ENCODE results near the gene DGKA. TPM values are rescaled to one million over a fixed set of nuclear protein-coding genes. Genes with fewer than 3 reads are reported as not detected.

Gene DGKA
- total and polyA plus RNA-seq, 2 experiments from 2014 or later = 16.1 to 24.6 TPM

DNA sequence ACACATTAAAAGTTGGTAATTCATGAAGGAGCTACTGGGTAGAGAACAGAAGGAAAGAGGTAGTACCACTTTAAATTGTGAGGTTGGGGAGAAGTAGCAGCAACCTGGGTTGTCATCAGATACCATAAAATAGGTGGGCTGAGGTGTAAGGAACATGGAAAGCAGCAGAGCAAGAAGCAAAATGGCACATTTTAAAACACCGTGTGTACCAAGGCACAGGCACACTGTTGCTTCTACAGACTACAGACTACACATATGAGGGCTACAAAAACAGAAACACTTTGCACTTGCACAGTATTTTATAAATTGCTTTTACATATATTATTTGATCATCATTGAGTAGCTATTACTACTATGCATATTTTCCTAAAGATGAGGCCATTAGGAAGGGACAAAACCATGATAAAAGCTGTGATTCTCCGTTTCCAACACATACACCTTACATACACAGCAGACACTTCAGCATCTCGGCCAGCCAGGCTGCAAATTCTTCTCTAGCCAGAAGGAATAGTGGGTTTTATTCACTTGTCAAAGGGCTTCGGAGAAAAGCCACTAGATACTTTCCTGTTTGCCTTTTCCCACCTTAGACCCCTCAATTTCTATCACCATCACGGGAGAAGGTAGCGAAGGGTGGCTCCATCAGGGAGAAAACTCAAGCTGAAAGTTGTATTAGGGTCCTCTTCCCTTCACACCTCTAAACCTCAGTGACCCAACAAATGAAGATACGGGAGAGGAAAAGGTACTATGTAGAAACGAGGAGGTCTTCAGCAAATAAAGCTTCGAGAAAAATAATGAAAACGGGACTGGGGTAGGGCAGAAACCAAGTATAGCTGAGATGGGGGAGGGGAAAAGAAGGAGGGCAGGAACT, 4.9 kb upstream of the DGKA start:
- no peak overlapping the region for H2AFZ ChIP-seq
- peaks cover 8% of the 10 kb centered on the region for H3K27me3 Mint-ChIP-seq (ENCODE audit: insufficient read depth, low read depth, poor library complexity)
- H4K20me1 ChIP-seq (replicated peaks; ENCODE audit: insufficient read depth) = no peaks in the 10 kb centered on the region; the same call in none of the 2 replicates

DNA sequence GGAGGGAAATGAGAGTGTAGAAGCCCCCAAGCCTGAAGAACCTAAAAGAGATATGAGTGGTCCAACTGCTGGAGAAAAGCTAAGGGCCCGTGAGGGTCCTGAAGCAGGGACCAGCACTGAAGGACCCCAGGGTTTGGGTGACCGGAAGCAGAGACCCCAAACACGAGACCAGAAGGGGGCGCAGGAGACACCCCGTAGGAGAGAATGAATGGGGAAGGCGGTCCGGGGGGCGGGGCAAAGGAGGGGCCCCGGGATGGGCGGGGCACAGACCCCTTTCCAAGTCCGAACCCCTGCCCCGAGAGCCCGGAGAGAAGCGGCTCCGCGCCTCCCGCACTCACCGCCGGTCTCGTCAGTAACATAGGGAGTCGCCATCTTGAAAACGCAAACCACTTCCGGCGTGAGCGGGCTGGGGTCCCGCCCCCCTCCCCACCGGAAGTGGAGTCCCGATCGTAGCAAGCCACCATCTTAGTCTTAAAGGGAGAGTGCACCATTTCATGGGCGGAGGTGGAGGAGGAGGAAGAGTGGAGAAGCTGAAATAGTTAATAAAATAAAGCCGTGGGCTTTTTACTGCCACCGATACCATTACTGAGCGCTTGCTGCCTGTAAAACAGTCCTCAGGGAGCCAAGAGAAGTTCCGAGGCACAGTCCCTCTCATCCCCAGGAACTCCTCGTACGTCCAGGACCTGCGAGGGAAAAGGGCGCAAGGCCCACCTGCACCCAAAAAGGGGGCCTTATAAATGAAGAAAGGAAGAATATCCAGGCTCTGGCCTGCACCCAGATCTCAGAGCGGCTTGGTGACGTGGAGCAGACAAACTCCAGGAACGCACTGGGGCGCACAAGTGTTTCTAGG, 4.0 kb upstream of the DGKA start:
- Mint-ChIP-seq H3K36me3 (ENCODE audit: low read depth) (peaks cover 35% of the 10 kb centered on the region), H3K27ac (peak overlapping the region; percentile 99), H3K4me3 (peak overlapping the region; percentile 98), H3K27me3 (ENCODE audit: insufficient read depth, low read depth, poor library complexity) (peaks cover 12% of the 10 kb centered on the region), H3K9me3 (no peaks in the 10 kb centered on the region; the same call in 2 of the 3 replicates), H3K4me1 (peaks cover 37% of the 10 kb centered on the region)
- Histone ChIP-seq H3K36me3 (ENCODE audit: insufficient read depth) (peaks cover 4% of the 10 kb centered on the region; the same call in 1 of the 2 replicates), H3K27me3 (ENCODE audit: insufficient read depth) (peaks cover 6% of the 10 kb centered on the region; the same call in 1 of the 2 replicates), H3F3A (replicated peaks; ENCODE audit: low read depth) (peaks cover 18% of the 10 kb centered on the region), H3K79me2 (replicated peaks; ENCODE audit: insufficient read depth) (peaks cover 48% of the 10 kb centered on the region), H3K27ac (ENCODE audit: low read depth) (peak overlapping the region; percentile 96), H2AFZ (peak overlapping the region; percentile 91; the same call in 1 of the 2 replicates), H3K4me3 (peak overlapping the region; percentile 99), H4K20me1 (replicated peaks; ENCODE audit: insufficient read depth) (no peaks in the 10 kb centered on the region; the same call in none of the 2 replicates), H3K4me1 (ENCODE audit: insufficient read depth) (peaks cover 39% of the 10 kb centered on the region), H3K9me2 (ENCODE audit: insufficient read depth) (no peaks in the 10 kb centered on the region), H3K4me2 (peak overlapping the region; percentile 85)
- DNase-seq (ENCODE audit: low spot score) = peak; percentile 96
- ATAC-seq = peak; percentile 69
- TF ChIP-seq, protein P1, sequence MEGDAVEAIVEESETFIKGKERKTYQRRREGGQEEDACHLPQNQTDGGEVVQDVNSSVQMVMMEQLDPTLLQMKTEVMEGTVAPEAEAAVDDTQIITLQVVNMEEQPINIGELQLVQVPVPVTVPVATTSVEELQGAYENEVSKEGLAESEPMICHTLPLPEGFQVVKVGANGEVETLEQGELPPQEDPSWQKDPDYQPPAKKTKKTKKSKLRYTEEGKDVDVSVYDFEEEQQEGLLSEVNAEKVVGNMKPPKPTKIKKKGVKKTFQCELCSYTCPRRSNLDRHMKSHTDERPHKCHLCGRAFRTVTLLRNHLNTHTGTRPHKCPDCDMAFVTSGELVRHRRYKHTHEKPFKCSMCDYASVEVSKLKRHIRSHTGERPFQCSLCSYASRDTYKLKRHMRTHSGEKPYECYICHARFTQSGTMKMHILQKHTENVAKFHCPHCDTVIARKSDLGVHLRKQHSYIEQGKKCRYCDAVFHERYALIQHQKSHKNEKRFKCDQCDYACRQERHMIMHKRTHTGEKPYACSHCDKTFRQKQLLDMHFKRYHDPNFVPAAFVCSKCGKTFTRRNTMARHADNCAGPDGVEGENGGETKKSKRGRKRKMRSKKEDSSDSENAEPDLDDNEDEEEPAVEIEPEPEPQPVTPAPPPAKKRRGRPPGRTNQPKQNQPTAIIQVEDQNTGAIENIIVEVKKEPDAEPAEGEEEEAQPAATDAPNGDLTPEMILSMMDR (conservative IDR thresholded peaks at IDR 0.05; ENCODE audit: low read depth in 2 of 2) = peak; percentile 77 to 84
- TF ChIP-seq, protein P2, sequence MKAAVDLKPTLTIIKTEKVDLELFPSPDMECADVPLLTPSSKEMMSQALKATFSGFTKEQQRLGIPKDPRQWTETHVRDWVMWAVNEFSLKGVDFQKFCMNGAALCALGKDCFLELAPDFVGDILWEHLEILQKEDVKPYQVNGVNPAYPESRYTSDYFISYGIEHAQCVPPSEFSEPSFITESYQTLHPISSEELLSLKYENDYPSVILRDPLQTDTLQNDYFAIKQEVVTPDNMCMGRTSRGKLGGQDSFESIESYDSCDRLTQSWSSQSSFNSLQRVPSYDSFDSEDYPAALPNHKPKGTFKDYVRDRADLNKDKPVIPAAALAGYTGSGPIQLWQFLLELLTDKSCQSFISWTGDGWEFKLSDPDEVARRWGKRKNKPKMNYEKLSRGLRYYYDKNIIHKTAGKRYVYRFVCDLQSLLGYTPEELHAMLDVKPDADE (IDR thresholded peaks at IDR 0.05) = peak; percentile 24; the same call in 1 of the 2 replicates
- TF ChIP-seq ZNF114 (CRISPR knock-in tag; IDR thresholded peaks at IDR 0.05) = no peak

More for the DNA sequence above, 4.9 kb upstream of the DGKA start:
- peaks cover 36% of the 10 kb centered on the region for H3K4me1 ChIP-seq (ENCODE audit: insufficient read depth)
- Mint-ChIP-seq H3K4me1 (peaks cover 32% of the 10 kb centered on the region), H3K9me3 (no peaks in the 10 kb centered on the region; the same call in 2 of the 3 replicates), H3K4me3 (peak overlapping the region; percentile 98), H3K36me3 (ENCODE audit: low read depth) (peaks cover 35% of the 10 kb centered on the region), H3K27ac (peak overlapping the region; percentile 96)
- DNase-seq (ENCODE audit: low spot score) (no peak), ATAC-seq (no peak)
- H3F3A ChIP-seq (replicated peaks; ENCODE audit: low read depth) = peaks cover 18% of the 10 kb centered on the region
- H3K4me2 ChIP-seq = peak overlapping the region; percentile 85
- no peak for TF ChIP-seq EZH2 (IDR thresholded peaks at IDR 0.05; ENCODE audit: low read depth, unreplicated experiment)
- no peaks in the 10 kb centered on the region for H3K9me2 ChIP-seq (ENCODE audit: insufficient read depth)
- H3K36me3 ChIP-seq (ENCODE audit: insufficient read depth) = peaks cover 4% of the 10 kb centered on the region; the same call in 1 of the 2 replicates
- peaks cover 1% of the 10 kb centered on the region; the same call in 1 of the 2 replicates for H3K27me3 ChIP-seq (ENCODE audit: insufficient read depth)
- H3K79me2 ChIP-seq (replicated peaks; ENCODE audit: insufficient read depth) = peaks cover 56% of the 10 kb centered on the region
- H3K27ac ChIP-seq (ENCODE audit: low read depth) = peak overlapping the region; percentile 96
- peak overlapping the region; percentile 99 for H3K4me3 ChIP-seq

Measured in GM23338 (cell line).